HepG2 (cell line): Measurements from ENCODE around the gene SKI. TPM values are rescaled to one million over a fixed set of nuclear protein-coding genes. Genes with fewer than 3 reads are reported as not detected.

Experiments used
- ATAC-seq: fragments of 200-7000 bp; cut with Tn5 transposase; 3 replicates; pipeline ENCODE4 v1.9.1; 2020; ENCODE audit warnings: mild to moderate bottlenecking, moderate library complexity
- BruUV-seq: library from RNA; stranded (reverse); fragments of 400-500 nt; replicated peaks from 2 replicates; lab custom pipeline; 2021; lab: Mats Ljungman, UMichigan
- CTCF ChIA-PET: fragments of 300-600 bp; formaldehyde crosslinking; extraction: SDS; loops from one replicate; lab custom pipeline; 2021; ENCODE audit warnings: low total read pairs, inconsistent platforms, low intra/inter-chr PET ratio; lab: Yijun Ruan, JAX
- POLR2A ChIA-PET: fragments of 350-600 bp; sonication (Branson Sonifier 250); formaldehyde crosslinking; loops from one replicate; lab custom pipeline; 2020; ENCODE audit warnings: antibody characterized with exemption, inconsistent platforms; lab: Yijun Ruan, JAX
- DNase-seq: peaks from one replicate; pipeline ENCODE4 v3.0.0-alpha.2; 2015; ENCODE audit warnings: low spot score
- FAIRE-seq: peaks from 3 replicates; lab custom pipeline; 2011; peaks lifted over from hg19 to GRCh38; lab: Jason Lieb, UNC
- H2AFZ ChIP-seq: one replicate; pipeline ENCODE4 v1.6.1; 2011; ENCODE audit warnings: low read length, inconsistent platforms
- H3K27ac ChIP-seq: fragments of 300-600 bp; 3 replicates; pipeline ENCODE4 v1.8.0; 2011; ENCODE audit warnings: mixed run types, mild to moderate bottlenecking, mixed read lengths, low read length, inconsistent platforms; ENCODE audit not compliant: insufficient read depth; ENCODE audit errors: extremely low read length
- H3K27me3 ChIP-seq, 2 experiments: fragments of 200-600 bp in 1 of 2; 2 replicates in 1 of 2; 3 replicates in 1 of 2; pipeline versions ENCODE4 v1.6.0 to v1.8.0; 2011; ENCODE audit warnings: low read length in 2 of 2, mild to moderate bottlenecking in 2 of 2, moderate library complexity in 2 of 2, inconsistent platforms in 1 of 2; ENCODE audit not compliant: insufficient read depth in 2 of 2, control insufficient read depth in 1 of 2
- H3K36me3 ChIP-seq, 2 experiments: fragments of 200-600 bp in 1 of 2; replicated peaks in 1 of 2; 2 replicates in 1 of 2; 3 replicates in 1 of 2; pipeline versions ENCODE4 v1.5.1 to v1.8.0; 2011; ENCODE audit warnings: low read length in 2 of 2, inconsistent platforms in 1 of 2; ENCODE audit not compliant: insufficient read depth in 2 of 2, control insufficient read depth in 1 of 2
- H3K4me1 ChIP-seq: 2 replicates; pipeline ENCODE4 v1.5.1; 2012; ENCODE audit warnings: low read length, inconsistent platforms; ENCODE audit not compliant: insufficient read depth
- H3K4me2 ChIP-seq: 2 replicates; pipeline ENCODE4 v1.6.0; 2011; ENCODE audit warnings: low read depth, low read length, inconsistent platforms
- H3K4me3 ChIP-seq, 3 experiments: fragments of 200-600 bp in 1 of 3; sonication (generic), shearing (Covaris generic) in 1 of 3; replicated peaks in 1 of 3; 2 replicates each; pipeline ENCODE4 v1.5.1; 2011 to 2016; ENCODE audit warnings: low read length in 3 of 3, inconsistent platforms in 2 of 3, low read depth in 2 of 3, mild to moderate bottlenecking in 2 of 3, control low read depth in 1 of 3, mixed read lengths in 1 of 3; ENCODE audit not compliant: insufficient read depth in 1 of 3
- H3K79me2 ChIP-seq: one replicate; pipeline ENCODE4 v1.6.1; 2011; ENCODE audit warnings: low read length, inconsistent platforms; ENCODE audit not compliant: insufficient read depth
- H3K9ac ChIP-seq: 2 replicates; pipeline ENCODE4 v1.6.0; 2011; ENCODE audit warnings: mild to moderate bottlenecking, low read depth, low read length, inconsistent platforms; ENCODE audit not compliant: insufficient read depth
- H3K9me3 ChIP-seq: 2 replicates; pipeline ENCODE4 v1.5.1; 2012; ENCODE audit warnings: mild to moderate bottlenecking, low read length
- H4K20me1 ChIP-seq: 2 replicates; pipeline ENCODE4 v1.6.0; 2011; ENCODE audit warnings: inconsistent platforms, mild to moderate bottlenecking, low read length, moderate library complexity; ENCODE audit not compliant: insufficient read depth
- AGO2 ChIP-seq: fragments of 200-400 bp; formaldehyde crosslinking; optimal IDR thresholded peaks from 2 replicates; pipeline ENCODE3; 2017; ENCODE audit warnings: mild to moderate bottlenecking, low read depth, low read length, moderate library complexity
- CCDC6 ChIP-seq: sonication (generic); formaldehyde crosslinking; IDR thresholded peaks from 2 replicates; pipeline ENCODE4 v1.8.1; 2022; ENCODE audit warnings: mild to moderate bottlenecking, missing genetic modification reagents, moderate library complexity
- KLF11 ChIP-seq: IDR thresholded peaks from 2 replicates; pipeline ENCODE4 v1.6.1; 2016; ENCODE audit warnings: missing compliant biosample characterization
- MNT ChIP-seq: fragments of 450-650 bp; IDR thresholded peaks from 2 replicates; pipeline ENCODE4 v1.6.1; 2016
- PHF5A ChIP-seq: IDR thresholded peaks from one replicate; pipeline ENCODE4 v1.6.1; 2018; ENCODE audit warnings: low read depth, missing genetic modification reagents; ENCODE audit not compliant: unreplicated experiment
- POGK ChIP-seq: sonication (generic); formaldehyde crosslinking; conservative IDR thresholded peaks from 2 replicates; pipeline ENCODE4 v1.8.0; 2022; ENCODE audit warnings: mild to moderate bottlenecking, moderate library complexity, missing genetic modification reagents
- REPIN1 ChIP-seq: sonication (generic); formaldehyde crosslinking; IDR thresholded peaks from 2 replicates; pipeline ENCODE4 v1.8.0; 2022; ENCODE audit warnings: missing genetic modification reagents, low read depth, mild to moderate bottlenecking, borderline replicate concordance
- XBP1 ChIP-seq: sonication (generic); formaldehyde crosslinking; IDR thresholded peaks from 2 replicates; pipeline ENCODE4 v1.5.0; 2020; ENCODE audit warnings: missing genetic modification reagents
- ZNF800 ChIP-seq: sonication (generic); formaldehyde crosslinking; IDR thresholded peaks from 2 replicates; pipeline ENCODE4 v1.4.0; 2020; ENCODE audit warnings: missing genetic modification reagents
- WGBS: methylation state at CpG from one replicate; pipeline ENCODE4 v1.1.6; 2017; ENCODE audit warnings: low lambda C conversion rate; 5-methylcytosine and 5-hydroxymethylcytosine counted together
- in situ Hi-C: cut with HindIII; loops from 2 replicates; pipeline ENCODE4 v1.10.0; 2017; ENCODE audit warnings: low pct_unique_long_range_greater_than_20kb; ENCODE audit not compliant: extremely low pct_ligation_motif_present
- intact Hi-C: fragments of 100-400 bp; cut with micrococcal nuclease; formaldehyde crosslinking; loops from one replicate; pipeline ENCODE4 v1.10.0; 2022; ENCODE audit not compliant: unreplicated experiment
- polyA plus RNA-seq, 8 experiments: library from polyadenylated mRNA; depleted of rRNA in 3 of 8; stranded (reverse) in 7 of 8; unstranded in 1 of 8; fragments of >200 nt; fragmentation: Illumina TruSeq in 4 of 8; extraction: Trizol in 4 of 8; gene quantifications; 2 replicates each; pipeline versions ENCODE4 v1.2.1 to v1.2.3, GENCODE V29; 2011 to 2016; ENCODE audit warnings: low read depth in 4 of 8, missing spikeins in 1 of 8, mixed read lengths in 1 of 8; ENCODE audit not compliant: insufficient read depth in 1 of 8
- total RNA-seq, 5 experiments: library from RNA; depleted of rRNA; stranded (reverse); fragments of >200 nt; fragmentation: Illumina TruSeq; extraction: Trizol; gene quantifications; 2 replicates each; pipeline ENCODE4 v1.2.3, GENCODE V29; 2016; ENCODE audit warnings: low read depth in 1 of 5

Gene SKI
- total and polyA plus RNA-seq, 2 of the 13 experiments (the other 11 are each of a cell fraction or from before 2014, with no cell fraction given) = 4.7 to 6.9 TPM

- no peak for DNase-seq
- in situ Hi-C loops = loop anchor here (25.0 kb wide), 1 partner anchor 332 kb away; no protein-coding TSS in a partner anchor
- CTCF ChIA-PET = no interaction called here
- no peak overlapping the region for H3K4me3 ChIP-seq
- H3K9me3 ChIP-seq = no peaks in the 10 kb centered on the region
- no peaks in the 10 kb centered on the region for H3K4me1 ChIP-seq
- no peak overlapping the region for H3K4me2 ChIP-seq
- H3K9ac ChIP-seq = no peak overlapping the region
- ATAC-seq = no peak
- WGBS = 95% methylated on average over 48 of the region's 58 CpGs
- POLR2A ChIA-PET = interaction anchor here (1.0 kb wide), 1 partner anchor 52 kb away, joined by 3 read pairs; no protein-coding TSS in a partner anchor
- intact Hi-C loops = no loop called here
- H3K36me3 ChIP-seq = peaks cover 24 to 47% of the 10 kb centered on the region in 2 experiments
- FAIRE-seq = no peak
- H4K20me1 ChIP-seq = no peaks in the 10 kb centered on the region
- H3K79me2 ChIP-seq = no peaks in the 10 kb centered on the region
- no peak overlapping the region for H3K27ac ChIP-seq
- no peak overlapping the region for H2AFZ ChIP-seq
- BruUV-seq = no TSS peak
- H3K27me3 ChIP-seq = no peaks in the 10 kb centered on the region
- TF ChIP-seq AGO2 (peak; percentile 18), PHF5A (CRISPR knock-in tag) (no peak), REPIN1 (no peak)
Observed at GRCh38 chr1:2180297-2181245, 47.5 kb upstream of the SKI start.

- no peak overlapping the region for H3K9ac ChIP-seq
- ChIA-PET POLR2A (interaction anchor here (1.0 kb wide), 1 partner anchor 51 kb away, joined by 3 read pairs; no protein-coding TSS in a partner anchor), CTCF (no interaction called here)
- no peak for DNase-seq
- in situ Hi-C loops (loop anchor here (25.0 kb wide), 1 partner anchor 331 kb away; no protein-coding TSS in a partner anchor), intact Hi-C loops (no loop called here)
- WGBS = 93% methylated on average over 3 of the region's 14 CpGs
- no peaks in the 10 kb centered on the region for H3K9me3 ChIP-seq
- BruUV-seq = no TSS peak
- no peaks in the 10 kb centered on the region for H3K27me3 ChIP-seq
- FAIRE-seq = no peak
- no peak overlapping the region for H3K4me2 ChIP-seq
- TF ChIP-seq XBP1 (CRISPR knock-in tag) (no peak), AGO2 (peak; percentile 53), KLF11 (no peak), ZNF800 (CRISPR knock-in tag) (no peak), POGK (CRISPR knock-in tag) (no peak), CCDC6 (CRISPR knock-in tag) (no peak), MNT (no peak)
- peaks cover 21 to 41% of the 10 kb centered on the region in 2 experiments for H3K36me3 ChIP-seq
- H3K79me2 ChIP-seq = no peaks in the 10 kb centered on the region
- H3K27ac ChIP-seq = no peak overlapping the region
- no peak overlapping the region for H3K4me3 ChIP-seq
- H2AFZ ChIP-seq = no peak overlapping the region
- H3K4me1 ChIP-seq = no peaks in the 10 kb centered on the region
- H4K20me1 ChIP-seq = no peaks in the 10 kb centered on the region
- no peak for ATAC-seq
Observed at GRCh38 chr1:2181271-2181670, 46.8 kb upstream of the SKI start.
